Measurements from ENCODE around the gene CACNA1D. TPM values are rescaled to one million over a fixed set of nuclear protein-coding genes. Genes with fewer than 3 reads are reported as not detected.

CACNA1D gene
- total RNA-seq, 1 experiment from 2014 or later = not detected

DNA sequence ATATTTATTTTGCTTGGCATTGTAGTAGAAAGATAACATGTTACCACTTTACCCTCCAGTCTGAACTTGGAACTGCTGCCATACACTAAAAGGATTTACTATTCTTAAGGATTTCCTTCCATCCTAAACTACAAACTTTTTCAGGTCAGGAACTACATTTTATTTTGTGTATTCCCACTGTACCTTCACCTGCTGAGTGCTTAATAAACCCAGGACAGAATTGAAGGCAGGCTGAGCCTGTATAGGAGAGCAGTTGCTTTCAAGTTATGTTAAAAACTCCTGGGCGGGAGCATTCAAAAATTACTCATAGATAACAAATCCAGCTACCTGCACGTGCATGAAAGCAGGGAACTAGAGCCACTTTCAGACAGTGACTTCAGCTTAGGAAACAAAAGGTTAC lies 58.3 kb downstream of the CACNA1D start:
- CTCF ChIA-PET = no interaction called here
- Histone ChIP-seq H3K36me3 (ENCODE audit: insufficient read depth, low read length, poor library complexity, severe bottlenecking) (no peaks in the 10 kb centered on the region), H3K27ac (ENCODE audit: low read depth, low read length, poor library complexity, severe bottlenecking) (no peak overlapping the region), H3K9me3 (ENCODE audit: low read depth, low read length, poor library complexity, severe bottlenecking) (no peaks in the 10 kb centered on the region), H3K27me3 (replicated peaks; ENCODE audit: insufficient read depth, low read depth, low read length, poor library complexity) (no peaks in the 10 kb centered on the region), H3K4me3 (ENCODE audit: low read depth, low read length, poor library complexity, severe bottlenecking) (no peak overlapping the region), H3K4me1 (ENCODE audit: insufficient read depth, low read length, poor library complexity, severe bottlenecking) (no peaks in the 10 kb centered on the region)
- POLR2A ChIA-PET (ENCODE audit: low non-redundant PET) = no interaction called here
- intact Hi-C loops (cut with micrococcal nuclease; ENCODE audit: unreplicated experiment) = no loop called here
- TF ChIP-seq, protein P1, sequence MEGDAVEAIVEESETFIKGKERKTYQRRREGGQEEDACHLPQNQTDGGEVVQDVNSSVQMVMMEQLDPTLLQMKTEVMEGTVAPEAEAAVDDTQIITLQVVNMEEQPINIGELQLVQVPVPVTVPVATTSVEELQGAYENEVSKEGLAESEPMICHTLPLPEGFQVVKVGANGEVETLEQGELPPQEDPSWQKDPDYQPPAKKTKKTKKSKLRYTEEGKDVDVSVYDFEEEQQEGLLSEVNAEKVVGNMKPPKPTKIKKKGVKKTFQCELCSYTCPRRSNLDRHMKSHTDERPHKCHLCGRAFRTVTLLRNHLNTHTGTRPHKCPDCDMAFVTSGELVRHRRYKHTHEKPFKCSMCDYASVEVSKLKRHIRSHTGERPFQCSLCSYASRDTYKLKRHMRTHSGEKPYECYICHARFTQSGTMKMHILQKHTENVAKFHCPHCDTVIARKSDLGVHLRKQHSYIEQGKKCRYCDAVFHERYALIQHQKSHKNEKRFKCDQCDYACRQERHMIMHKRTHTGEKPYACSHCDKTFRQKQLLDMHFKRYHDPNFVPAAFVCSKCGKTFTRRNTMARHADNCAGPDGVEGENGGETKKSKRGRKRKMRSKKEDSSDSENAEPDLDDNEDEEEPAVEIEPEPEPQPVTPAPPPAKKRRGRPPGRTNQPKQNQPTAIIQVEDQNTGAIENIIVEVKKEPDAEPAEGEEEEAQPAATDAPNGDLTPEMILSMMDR (conservative IDR thresholded peaks at IDR 0.05; ENCODE audit: low read depth, low read length) = no peak
- no peak for TF ChIP-seq EZH2 (IDR thresholded peaks at IDR 0.05; ENCODE audit: borderline replicate concordance, low read depth, low read length, poor library complexity, severe bottlenecking)
- no peak for DNase-seq (ENCODE audit: low spot score)
- no TSS peak for BruUV-seq (replicated peaks)

DNA sequence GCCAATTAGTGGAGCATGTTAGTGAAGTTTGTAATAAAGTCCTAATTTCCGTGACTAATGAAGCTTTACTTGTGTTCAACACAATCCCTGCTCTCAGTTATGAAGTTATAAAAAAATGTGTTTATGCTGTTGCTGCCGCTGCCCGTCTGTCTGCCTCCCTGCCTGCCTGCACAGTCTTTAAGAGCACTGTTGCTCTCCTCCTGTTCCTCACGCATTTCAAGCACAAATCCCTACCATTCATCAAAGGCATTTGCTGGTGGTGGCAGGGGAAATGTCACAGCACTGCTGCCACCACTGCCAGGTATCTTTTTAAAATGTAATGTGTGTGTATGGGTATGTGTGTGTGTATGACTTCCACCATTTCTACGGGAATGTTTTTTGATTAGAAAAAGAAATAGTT lies 58.8 kb downstream of the CACNA1D start:
- Histone ChIP-seq H3K4me1 (ENCODE audit: insufficient read depth, low read length, poor library complexity, severe bottlenecking) (no peaks in the 10 kb centered on the region), H3K36me3 (ENCODE audit: insufficient read depth, low read length, poor library complexity, severe bottlenecking) (no peaks in the 10 kb centered on the region), H3K4me3 (ENCODE audit: low read depth, low read length, poor library complexity, severe bottlenecking) (no peak overlapping the region), H3K9me3 (ENCODE audit: low read depth, low read length, poor library complexity, severe bottlenecking) (no peaks in the 10 kb centered on the region), H3K27me3 (replicated peaks; ENCODE audit: insufficient read depth, low read depth, low read length, poor library complexity) (no peaks in the 10 kb centered on the region), H3K27ac (ENCODE audit: low read depth, low read length, poor library complexity, severe bottlenecking) (no peak overlapping the region)
- ChIA-PET CTCF (no interaction called here), POLR2A (ENCODE audit: low non-redundant PET) (no interaction called here)
- no TSS peak for BruUV-seq (replicated peaks)
- DNase-seq (ENCODE audit: low spot score) = no peak
- no peak for TF ChIP-seq EZH2 (IDR thresholded peaks at IDR 0.05; ENCODE audit: borderline replicate concordance, low read depth, low read length, poor library complexity, severe bottlenecking)
- TF ChIP-seq, protein P1 (conservative IDR thresholded peaks at IDR 0.05; ENCODE audit: low read depth, low read length) = no peak
- intact Hi-C loops (cut with micrococcal nuclease; ENCODE audit: unreplicated experiment) = no loop called here

DNA sequence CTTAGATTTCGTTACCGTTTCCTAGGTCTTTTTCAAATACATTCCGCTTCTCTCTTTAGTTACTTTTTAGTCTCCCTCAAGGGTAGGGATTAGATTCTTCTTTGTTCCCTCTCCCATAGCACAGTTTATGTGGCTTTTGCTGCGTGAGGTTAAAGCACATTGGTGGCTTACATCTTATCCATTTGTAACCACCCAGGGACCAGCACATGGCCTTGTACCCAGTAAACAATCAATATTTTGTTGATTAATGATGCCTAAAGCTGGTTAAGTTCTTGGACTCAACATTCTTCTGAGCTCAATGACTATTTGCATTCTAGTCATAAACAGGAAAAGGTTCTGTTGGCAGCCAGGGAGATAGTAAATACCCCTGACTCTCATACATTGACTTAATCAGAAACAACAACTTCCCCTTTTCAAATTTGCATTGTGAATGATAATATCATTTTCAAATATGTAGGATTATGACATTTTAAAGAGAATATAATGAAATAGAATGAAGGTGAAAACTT lies 60.2 kb downstream of the CACNA1D start:
- CTCF ChIA-PET = no interaction called here
- no TSS peak for BruUV-seq (replicated peaks)
- POLR2A ChIA-PET (ENCODE audit: low non-redundant PET) = no interaction called here

More for the DNA sequence above, 60.2 kb downstream of the CACNA1D start:
- H3K36me3 ChIP-seq (ENCODE audit: insufficient read depth, low read length, poor library complexity, severe bottlenecking) = no peaks in the 10 kb centered on the region
- no peak for DNase-seq (ENCODE audit: low spot score)
- H3K4me1 ChIP-seq (ENCODE audit: insufficient read depth, low read length, poor library complexity, severe bottlenecking) = no peaks in the 10 kb centered on the region
- no peak overlapping the region for H3K27ac ChIP-seq (ENCODE audit: low read depth, low read length, poor library complexity, severe bottlenecking)
- TF ChIP-seq, protein P1 (conservative IDR thresholded peaks at IDR 0.05; ENCODE audit: low read depth, low read length) = no peak
- TF ChIP-seq EZH2 (IDR thresholded peaks at IDR 0.05; ENCODE audit: borderline replicate concordance, low read depth, low read length, poor library complexity, severe bottlenecking) = no peak
- H3K27me3 ChIP-seq (replicated peaks; ENCODE audit: insufficient read depth, low read depth, low read length, poor library complexity) = no peaks in the 10 kb centered on the region
- H3K9me3 ChIP-seq (ENCODE audit: low read depth, low read length, poor library complexity, severe bottlenecking) = no peaks in the 10 kb centered on the region
- intact Hi-C loops (cut with micrococcal nuclease; ENCODE audit: unreplicated experiment) = no loop called here
- H3K4me3 ChIP-seq (ENCODE audit: low read depth, low read length, poor library complexity, severe bottlenecking) = no peak overlapping the region

Measured in A673 (cell line).